Stimulated activated memory B cell treated with anti-CD40 and anti-IgM and Interleukin-4, amounts not matched to agents 10 μg/mL and 1 μg/mL and 100 μg/mL, for 72 hours (primary cell): ENCODE data around the gene DNAAF3.
"Not testable (repeated sequence)": the region's sequence is repeated elsewhere in the genome, so short reads cannot be mapped to it uniquely, and the experiment has no call there.

ENCODE experiments used
- ATAC-seq: fragments of 150-1000 bp; cut with Tn5 transposase; 2 replicates; pipeline ENCODE4 v1.10.0; 2021
- H3K27ac Mint-ChIP-seq: one replicate; pipeline ENCODE4 v1.8.0; 2022; ENCODE audit warnings: mild to moderate bottlenecking, mixed read lengths
- H3K27me3 Mint-ChIP-seq: one replicate; pipeline ENCODE4 v1.8.0; 2022; ENCODE audit warnings: mixed read lengths
- H3K36me3 Mint-ChIP-seq: one replicate; pipeline ENCODE4 v1.8.0; 2022; ENCODE audit warnings: mixed read lengths
- H3K4me1 Mint-ChIP-seq: one replicate; pipeline ENCODE4 v1.8.0; 2022; ENCODE audit warnings: mixed read lengths
- H3K4me3 Mint-ChIP-seq: one replicate; pipeline ENCODE4 v1.8.0; 2022; ENCODE audit warnings: mild to moderate bottlenecking, moderate library complexity, mixed read lengths
- H3K9me3 Mint-ChIP-seq: one replicate; pipeline ENCODE4 v1.8.0; 2022; ENCODE audit warnings: mixed read lengths

The DNAAF3 gene

DNA sequence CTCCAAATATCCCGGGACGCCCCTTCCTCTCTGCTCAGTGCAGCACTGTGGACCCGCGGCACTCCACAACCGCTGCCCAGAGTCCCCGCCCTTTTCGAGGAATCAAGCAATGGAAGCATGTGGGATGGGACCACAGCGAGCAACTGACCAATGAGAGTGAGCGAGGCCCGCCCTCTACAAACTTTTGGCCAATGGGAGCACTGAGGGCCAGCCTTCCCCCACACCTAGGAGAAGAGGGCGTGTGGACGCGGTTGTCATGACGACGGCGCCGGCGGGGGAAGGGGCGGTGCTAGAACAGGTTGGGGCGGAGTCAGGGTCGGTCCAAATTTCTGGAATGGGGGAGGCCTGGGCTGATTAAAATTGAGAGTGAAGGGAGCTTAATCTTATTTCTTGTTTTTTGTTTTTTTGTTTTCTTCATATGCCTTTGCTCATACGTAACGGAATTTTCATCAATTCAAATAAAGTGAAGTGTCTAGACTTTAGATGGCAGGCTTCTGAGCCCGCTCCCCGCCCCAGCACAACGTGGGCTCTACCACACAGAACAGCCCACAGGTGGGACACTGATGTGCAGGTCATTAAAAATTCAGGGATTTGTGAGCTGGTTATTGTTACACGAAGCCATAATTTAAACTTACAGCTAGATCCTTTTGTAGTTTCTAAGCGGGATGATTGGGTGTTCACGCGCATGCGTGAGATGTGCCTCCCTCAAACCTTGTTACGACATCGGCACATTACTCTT, at the start of gene DNAAF3:
Gene DNAAF3, minus strand, starts transcription at position 84 of the 739 bp plus-strand sequence. CDS start 200 bp downstream, outside the sequence.
- Mint-ChIP-seq H3K36me3 (peaks cover under 1% of the 10 kb centered on the region), H3K9me3 (peaks cover 8% of the 10 kb centered on the region), H3K27me3 (peaks cover 66% of the 10 kb centered on the region), H3K4me1 (peaks cover 11% of the 10 kb centered on the region), H3K4me3 (peak within 1 kb of the TSS; percentile 59), H3K27ac (peak within 1 kb of the TSS; percentile 8)
- peak; percentile 83 for ATAC-seq

DNA sequence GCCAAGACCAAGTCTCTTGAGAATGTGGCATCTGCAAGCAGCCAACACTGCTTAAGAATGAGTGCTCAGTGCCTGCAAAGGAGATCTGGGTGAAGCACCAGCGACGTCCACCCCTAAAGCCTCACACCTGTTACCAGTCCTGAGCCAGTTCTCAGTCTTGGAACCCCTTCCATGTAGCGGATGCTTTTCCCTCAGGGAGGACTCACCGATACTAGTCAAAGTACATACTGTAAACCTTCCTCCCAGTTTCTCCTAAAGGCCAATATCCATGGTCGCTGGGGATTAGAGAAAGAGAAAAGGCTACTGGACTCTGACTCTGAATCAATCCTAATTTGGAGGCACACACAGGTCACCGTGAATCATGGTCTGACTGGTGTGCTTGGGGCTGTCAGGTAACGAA, 47.1 kb upstream of the DNAAF3 start:
- Mint-ChIP-seq H3K9me3 (peaks cover 9% of the 10 kb centered on the region), H3K4me1 (peaks cover 19% of the 10 kb centered on the region), H3K36me3 (peaks cover 6% of the 10 kb centered on the region), H3K27me3 (peaks cover 69% of the 10 kb centered on the region), H3K4me3 (no peak overlapping the region), H3K27ac (no peak overlapping the region)
- ATAC-seq = no peak

DNA sequence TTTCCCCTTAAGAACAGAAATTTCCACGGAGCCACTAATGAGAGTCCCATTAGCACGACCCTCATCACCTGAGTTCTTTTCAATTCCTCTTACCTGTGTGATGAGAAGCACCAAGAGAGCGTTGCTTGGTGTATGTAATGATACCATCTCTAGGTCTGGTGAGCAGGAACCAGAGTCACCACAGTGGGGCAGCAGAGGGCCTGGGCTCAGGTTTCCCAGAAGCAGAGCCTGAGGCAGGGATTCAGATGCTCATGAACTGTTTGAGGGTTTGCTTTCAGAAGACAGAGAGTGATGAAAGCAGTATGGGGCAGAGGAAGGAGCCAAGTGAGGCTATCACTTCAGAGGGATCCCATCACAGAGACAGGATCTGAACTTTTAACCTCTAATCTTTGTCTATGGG, 46.0 kb upstream of the DNAAF3 start:
- Mint-ChIP-seq H3K27ac (no peak overlapping the region), H3K36me3 (peaks cover 6% of the 10 kb centered on the region), H3K4me3 (no peak overlapping the region), H3K27me3 (peaks cover 71% of the 10 kb centered on the region), H3K9me3 (peaks cover 9% of the 10 kb centered on the region), H3K4me1 (peaks cover 19% of the 10 kb centered on the region)
- no peak for ATAC-seq

DNA sequence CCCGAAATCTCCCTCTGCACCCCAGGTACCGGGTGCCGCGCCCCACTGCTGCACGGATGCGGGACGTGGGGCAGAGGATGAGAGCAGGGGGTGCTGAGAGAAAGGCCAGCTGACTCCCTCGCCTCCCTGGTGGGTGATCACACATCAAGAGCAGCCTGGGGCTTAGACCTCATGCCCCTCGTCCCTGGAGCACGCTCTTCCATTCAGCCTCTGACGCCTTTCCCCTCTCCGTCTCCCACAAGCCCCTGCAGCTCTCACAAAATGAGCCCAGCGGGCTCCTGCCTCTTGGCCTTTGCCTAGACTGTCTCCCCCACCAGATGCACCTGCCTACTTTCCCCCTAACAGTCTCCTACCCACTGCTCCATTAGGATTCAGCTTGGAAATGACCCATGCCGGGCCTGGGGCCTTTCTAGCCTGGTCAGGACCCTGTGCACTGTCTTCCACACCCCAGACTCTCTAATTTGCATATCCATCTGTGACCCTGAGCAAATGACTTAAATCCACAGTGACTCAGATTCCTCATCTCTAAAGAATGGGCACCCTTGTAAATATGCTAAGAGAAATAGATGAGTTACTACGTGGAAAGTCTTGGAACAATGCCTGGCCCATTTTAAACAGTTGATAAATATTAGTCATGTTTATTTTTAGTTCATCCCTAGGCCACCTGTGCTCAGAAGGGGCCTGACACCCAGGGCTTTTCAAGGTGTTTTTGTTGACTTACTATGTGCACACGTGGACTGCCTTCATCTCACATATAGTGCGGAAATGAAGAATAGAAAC, 43.5 kb upstream of the DNAAF3 start:
- Mint-ChIP-seq H3K27ac (no peak overlapping the region), H3K36me3 (peaks cover 6% of the 10 kb centered on the region), H3K9me3 (peaks cover 9% of the 10 kb centered on the region), H3K4me3 (no peak overlapping the region), H3K27me3 (peaks cover 69% of the 10 kb centered on the region), H3K4me1 (peaks cover 16% of the 10 kb centered on the region)
- no peak for ATAC-seq

DNA sequence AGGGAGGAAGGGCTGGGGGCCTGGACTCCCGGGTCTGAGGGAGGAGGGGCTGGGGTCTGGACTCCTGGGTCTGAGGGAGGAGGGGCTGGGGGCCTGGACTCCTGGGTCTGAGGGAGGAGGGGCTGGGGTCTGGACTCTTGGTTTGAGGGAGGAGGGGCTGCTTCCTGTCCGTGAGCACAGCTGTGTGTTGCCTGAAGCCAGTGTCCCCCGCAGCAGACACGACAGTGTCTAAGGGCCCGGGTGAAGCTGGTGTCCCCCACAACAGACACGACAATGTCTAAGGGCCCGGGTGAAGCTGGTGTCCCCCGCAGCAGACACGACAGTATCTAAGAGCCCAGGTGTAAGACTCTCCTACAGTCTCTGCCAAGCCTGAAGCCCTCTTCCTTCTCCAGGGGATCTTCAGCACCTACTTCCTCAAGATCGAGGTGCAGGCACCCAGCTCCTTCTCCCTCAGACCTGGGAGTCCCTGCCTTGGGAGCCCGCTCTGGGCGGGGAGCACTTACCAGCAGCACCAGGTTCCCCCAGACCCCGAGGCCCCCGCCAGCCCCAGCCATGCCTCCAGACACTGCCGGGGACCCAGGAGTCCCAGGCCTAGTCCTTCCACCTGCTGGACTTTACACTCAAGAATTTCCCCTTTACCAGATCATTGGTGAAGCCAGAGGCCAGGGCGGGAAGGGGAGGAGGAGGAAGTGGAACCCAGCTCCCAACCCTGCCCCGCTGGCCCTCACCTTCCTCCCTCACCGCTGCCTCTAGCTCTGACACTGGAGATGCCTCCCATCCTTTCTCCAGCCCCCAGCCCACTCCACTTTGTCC, 42.7 kb upstream of the DNAAF3 start, which contains the start of gene PTPRH:
Gene PTPRH, minus strand, starts transcription at position 622 of the 813 bp plus-strand sequence. Its CDS starts 68 bp downstream, at position 554.
- Mint-ChIP-seq H3K36me3 (peaks cover 6% of the 10 kb centered on the region), H3K9me3 (peaks cover 9% of the 10 kb centered on the region), H3K27ac (no peak within 1 kb of the TSS), H3K27me3 (peaks cover 72% of the 10 kb centered on the region), H3K4me1 (peaks cover 16% of the 10 kb centered on the region), H3K4me3 (no peak within 1 kb of the TSS)
- peak; percentile 31 for ATAC-seq

DNA sequence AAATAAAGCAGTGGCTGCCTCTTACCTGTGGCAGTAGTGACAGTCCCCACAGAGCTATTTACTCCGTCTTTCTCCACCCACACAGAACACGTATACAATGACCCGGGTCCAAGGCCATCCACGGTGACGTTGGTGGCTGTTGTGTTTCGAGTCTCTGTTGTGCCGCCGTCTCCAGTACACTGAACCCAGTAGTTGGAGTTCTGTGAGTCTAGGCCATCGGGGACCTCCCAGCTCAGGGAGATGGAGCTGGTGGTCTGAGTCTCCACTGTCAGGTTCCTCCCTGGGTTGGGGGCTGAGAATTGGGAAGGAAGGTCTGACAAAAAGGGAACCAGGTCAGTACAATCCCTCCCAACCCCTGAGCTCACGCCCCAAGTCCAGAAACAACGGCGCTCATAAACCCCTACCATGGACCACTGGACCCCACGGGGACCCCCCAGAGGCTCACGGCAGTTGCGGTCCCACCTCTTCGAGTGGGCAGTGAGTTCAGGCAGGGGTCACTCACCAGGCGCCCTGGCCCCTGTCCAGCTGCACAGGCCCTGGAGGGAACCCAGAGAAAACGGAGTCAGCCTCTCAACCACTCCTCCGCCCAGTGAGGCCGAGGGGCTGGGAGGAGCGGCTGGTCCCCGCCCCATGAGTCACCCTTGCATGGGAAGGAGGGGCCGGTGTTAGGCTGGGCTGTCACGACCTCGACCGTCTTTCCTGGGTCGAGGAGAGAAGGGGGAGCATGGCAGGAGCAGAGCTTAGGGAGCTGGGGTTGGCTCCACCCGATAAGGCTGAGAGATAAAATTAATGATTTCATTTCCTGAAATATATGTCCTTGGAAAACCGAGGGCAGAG, 40.5 kb upstream of the DNAAF3 start:
- no peak overlapping the region for H3K27ac Mint-ChIP-seq
- ATAC-seq = peak; percentile 50
- peaks cover 3% of the 10 kb centered on the region for H3K9me3 Mint-ChIP-seq
- H3K36me3 Mint-ChIP-seq = no peaks in the 10 kb centered on the region
- peaks cover 71% of the 10 kb centered on the region for H3K27me3 Mint-ChIP-seq
- peaks cover 16% of the 10 kb centered on the region for H3K4me1 Mint-ChIP-seq
- no peak overlapping the region for H3K4me3 Mint-ChIP-seq

DNA sequence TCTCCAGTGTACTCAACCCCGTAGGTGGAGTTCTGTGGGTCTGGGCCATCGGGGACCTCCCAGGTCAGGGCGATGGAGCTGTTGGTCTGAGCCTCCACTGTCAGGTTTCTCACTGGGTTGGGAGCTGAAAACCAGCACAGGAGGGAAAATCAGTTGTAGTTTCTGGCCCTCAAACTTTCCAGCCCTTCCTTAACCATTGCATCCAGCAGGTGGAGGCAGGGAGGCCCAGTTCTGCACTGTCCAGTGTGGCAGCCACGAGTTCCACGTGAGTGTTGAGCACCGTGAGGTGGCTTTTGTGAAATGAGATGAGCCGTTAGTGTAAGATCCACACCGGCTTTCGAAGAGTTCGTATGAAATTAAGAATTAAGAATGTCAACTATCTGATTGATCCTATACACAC, 35.8 kb upstream of the DNAAF3 start:
- H3K27me3 Mint-ChIP-seq = peaks cover 84% of the 10 kb centered on the region
- not testable (repeated sequence) for H3K27ac Mint-ChIP-seq, H3K4me3 Mint-ChIP-seq, H3K4me1 Mint-ChIP-seq, H3K36me3 Mint-ChIP-seq, H3K9me3 Mint-ChIP-seq
- ATAC-seq = peak; percentile 50

DNA sequence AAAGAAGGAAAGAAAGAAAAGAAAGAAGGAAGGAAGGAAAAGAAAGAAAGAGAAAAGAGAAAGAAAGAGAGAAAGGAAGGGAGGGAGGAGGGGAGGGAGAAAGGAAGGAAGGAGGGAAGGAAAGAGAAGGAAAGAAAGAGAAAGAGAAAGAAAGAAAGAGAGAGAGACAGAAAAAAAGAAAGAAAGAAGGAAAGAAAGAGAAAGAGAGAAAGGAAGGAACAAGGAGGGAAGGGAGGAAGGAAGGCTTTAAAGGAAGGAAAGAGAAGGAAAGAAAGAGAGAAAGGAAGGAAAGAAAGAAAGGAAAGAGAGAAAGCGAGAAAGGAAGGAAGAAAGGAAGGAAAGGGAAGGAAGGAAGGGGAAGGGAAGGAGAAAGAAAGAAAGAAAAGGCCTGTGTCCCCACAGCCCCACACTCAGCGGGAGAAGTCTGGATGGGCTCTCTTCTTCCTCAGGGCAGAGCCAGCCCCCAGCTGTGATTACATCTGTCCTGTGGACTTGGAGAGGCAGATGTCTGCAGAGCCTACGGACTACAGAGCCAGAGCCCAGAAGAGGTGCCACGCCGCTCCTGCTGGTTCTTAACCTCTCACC, 33.3 kb upstream of the DNAAF3 start:
- H3K27ac Mint-ChIP-seq = no peak overlapping the region
- no peaks in the 10 kb centered on the region for H3K36me3 Mint-ChIP-seq

DNA sequence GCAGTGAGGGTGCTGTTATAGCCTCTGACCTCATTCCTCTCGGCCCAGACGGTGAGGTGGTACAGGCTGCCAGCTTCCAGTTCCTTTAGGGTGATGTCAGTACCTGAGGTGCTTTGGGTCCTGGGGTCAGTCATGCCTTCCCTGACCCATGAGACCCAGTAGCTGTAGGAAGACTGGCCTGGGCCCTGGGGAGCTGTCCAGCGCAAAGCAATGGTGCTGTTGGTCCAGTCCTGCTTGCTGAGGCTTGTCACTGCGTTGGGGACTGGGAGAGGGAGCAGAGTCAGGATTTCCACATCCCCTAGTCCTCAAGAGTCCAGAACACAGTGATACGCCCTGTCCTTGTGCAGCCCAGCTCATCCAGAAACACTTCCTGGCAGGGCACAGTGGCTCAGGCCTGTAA, 32.2 kb upstream of the DNAAF3 start:
- Mint-ChIP-seq H3K36me3 (no peaks in the 10 kb centered on the region), H3K4me3 (no peak overlapping the region), H3K27me3 (peaks cover 75% of the 10 kb centered on the region), H3K27ac (no peak overlapping the region), H3K9me3 (peaks cover 3% of the 10 kb centered on the region), H3K4me1 (no peaks in the 10 kb centered on the region)
- no peak for ATAC-seq

More for the DNA sequence above, 33.3 kb upstream of the DNAAF3 start:
- no peak for ATAC-seq
- H3K27me3 Mint-ChIP-seq = peaks cover 81% of the 10 kb centered on the region
- H3K4me3 Mint-ChIP-seq = no peak overlapping the region
- no peaks in the 10 kb centered on the region for H3K4me1 Mint-ChIP-seq
- H3K9me3 Mint-ChIP-seq = peaks cover 3% of the 10 kb centered on the region

DNA sequence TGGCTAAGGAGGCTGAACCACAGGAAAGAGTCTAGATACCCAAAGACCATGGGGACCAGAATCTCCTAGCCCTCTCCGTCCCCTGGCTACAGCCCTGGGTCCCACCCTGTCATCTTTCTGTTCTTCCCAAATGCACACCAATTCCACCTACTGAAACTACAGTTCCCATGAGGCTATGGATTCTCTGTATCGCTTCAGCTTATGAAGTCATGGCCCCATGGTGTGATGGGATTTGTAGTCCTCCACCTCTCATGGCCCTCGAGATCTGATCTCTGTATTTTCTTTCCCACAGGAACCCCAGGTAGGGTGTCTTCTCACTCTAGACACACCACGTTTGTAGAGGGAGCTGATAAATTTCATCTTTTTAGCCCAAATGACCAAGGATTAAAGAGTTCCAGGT, 31.1 kb upstream of the DNAAF3 start:
- H3K27ac Mint-ChIP-seq = no peak overlapping the region
- ATAC-seq = no peak
- no peaks in the 10 kb centered on the region for H3K36me3 Mint-ChIP-seq
- peaks cover 77% of the 10 kb centered on the region for H3K27me3 Mint-ChIP-seq
- no peak overlapping the region for H3K4me3 Mint-ChIP-seq
- H3K4me1 Mint-ChIP-seq = no peaks in the 10 kb centered on the region
- H3K9me3 Mint-ChIP-seq = peaks cover 3% of the 10 kb centered on the region

DNA sequence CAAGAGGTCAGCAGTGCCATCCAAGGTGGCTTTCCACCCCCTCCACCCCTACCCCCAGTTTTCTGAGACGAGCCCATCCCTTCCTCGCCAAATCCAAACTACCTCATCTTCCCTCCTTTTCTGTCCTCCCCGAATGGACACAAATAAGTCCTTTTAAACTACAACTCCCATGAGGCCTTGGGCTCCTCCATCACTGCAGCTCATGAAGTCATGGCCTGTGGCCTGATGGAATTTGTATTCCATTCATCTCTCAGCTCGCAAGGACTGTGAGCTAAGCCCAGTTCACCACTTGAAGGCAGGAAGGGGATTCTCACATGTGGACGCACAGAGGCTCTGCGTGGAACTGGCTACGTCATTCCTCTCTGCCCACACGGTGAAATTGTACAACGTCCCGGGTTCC, 30.4 kb upstream of the DNAAF3 start:
- no peak overlapping the region for H3K4me3 Mint-ChIP-seq
- H3K36me3 Mint-ChIP-seq = no peaks in the 10 kb centered on the region
- H3K4me1 Mint-ChIP-seq = no peaks in the 10 kb centered on the region
- peaks cover 77% of the 10 kb centered on the region for H3K27me3 Mint-ChIP-seq
- no peak for ATAC-seq
- peaks cover 3% of the 10 kb centered on the region for H3K9me3 Mint-ChIP-seq
- no peak overlapping the region for H3K27ac Mint-ChIP-seq

DNA sequence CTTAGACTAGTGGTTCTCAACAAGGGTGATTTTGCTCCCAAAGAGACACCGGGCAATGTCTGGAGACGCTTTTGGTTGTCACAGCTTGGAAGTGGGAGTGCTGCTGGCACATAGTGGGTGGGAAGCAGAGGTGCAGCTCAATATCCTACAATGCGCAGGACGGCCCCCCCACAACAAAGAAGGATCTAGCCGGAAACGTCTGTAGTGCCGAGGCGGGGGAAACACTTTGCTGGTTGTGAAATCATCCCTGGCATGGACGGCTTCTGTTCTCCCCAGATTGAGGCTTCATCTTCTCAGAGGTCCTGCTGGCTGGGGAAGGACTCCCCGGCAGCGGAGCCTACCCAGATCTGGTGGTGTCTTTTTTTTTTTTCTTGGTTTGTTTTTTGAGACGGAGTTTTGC, 27.1 kb upstream of the DNAAF3 start:
- Mint-ChIP-seq H3K27ac (no peak overlapping the region), H3K9me3 (peaks cover 3% of the 10 kb centered on the region), H3K4me1 (peaks cover 5% of the 10 kb centered on the region), H3K4me3 (no peak overlapping the region), H3K27me3 (peaks cover 54% of the 10 kb centered on the region), H3K36me3 (no peaks in the 10 kb centered on the region)
- ATAC-seq = no peak

DNA sequence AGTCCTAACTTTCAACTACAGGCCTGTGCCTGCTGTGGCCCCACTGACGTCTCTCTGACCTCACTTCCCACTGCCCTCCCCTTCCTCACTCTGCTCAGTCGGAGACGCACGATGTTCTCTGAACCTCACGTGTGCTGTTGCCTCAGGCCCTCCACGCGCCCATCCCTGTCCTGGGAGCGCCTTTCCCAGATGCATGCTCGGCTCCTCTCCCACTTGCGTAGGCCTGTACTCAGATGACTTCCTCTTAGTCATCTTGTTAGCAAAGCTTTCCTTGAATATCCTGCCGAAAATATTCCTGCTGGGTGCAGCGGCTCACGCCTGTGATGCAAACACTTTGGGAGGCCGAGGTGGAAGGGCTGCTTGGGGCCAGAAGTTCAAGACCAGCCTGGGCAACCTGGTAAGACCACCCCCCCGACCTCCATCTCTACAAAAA, 23.0 kb upstream of the DNAAF3 start:
- no peak for ATAC-seq
- Mint-ChIP-seq H3K36me3 (no peaks in the 10 kb centered on the region), H3K27ac (no peak overlapping the region), H3K4me3 (no peak overlapping the region), H3K4me1 (peaks cover 7% of the 10 kb centered on the region), H3K9me3 (no peaks in the 10 kb centered on the region), H3K27me3 (peaks cover 52% of the 10 kb centered on the region)

DNA sequence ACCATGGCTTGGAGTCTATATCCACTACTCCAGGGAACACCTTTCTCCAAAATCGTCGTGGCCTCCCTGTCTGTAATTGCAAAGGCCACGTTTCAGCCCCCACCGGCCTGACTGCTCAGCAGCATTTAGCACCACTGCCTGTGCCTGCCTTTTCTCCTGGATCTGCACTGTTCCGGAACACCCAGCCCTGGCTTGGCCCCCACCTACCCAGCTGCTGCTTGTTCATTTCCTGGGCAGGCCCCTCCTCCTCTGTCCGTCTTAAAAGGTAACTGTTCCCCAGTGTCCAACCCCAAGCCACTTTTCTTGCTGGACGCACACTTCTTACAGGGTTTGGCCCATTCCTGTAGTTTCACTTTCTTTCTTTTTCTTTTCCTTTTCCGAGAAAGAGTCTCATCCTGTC, 22.2 kb upstream of the DNAAF3 start:
- H3K9me3 Mint-ChIP-seq = no peaks in the 10 kb centered on the region
- H3K4me3 Mint-ChIP-seq = no peak overlapping the region
- no peak overlapping the region for H3K27ac Mint-ChIP-seq
- peaks cover 54% of the 10 kb centered on the region for H3K27me3 Mint-ChIP-seq
- H3K36me3 Mint-ChIP-seq = no peaks in the 10 kb centered on the region
- H3K4me1 Mint-ChIP-seq = peaks cover 7% of the 10 kb centered on the region
- no peak for ATAC-seq
